ENCODE results near the gene MZF1. TPM values are rescaled to one million over a fixed set of nuclear protein-coding genes. Genes with fewer than 3 reads are reported as not detected.
A peak's percentile ranks its signal among the peaks of the same experiment; 100 is the strongest.

MZF1 gene
- total and polyA plus RNA-seq, 9 of the 15 experiments (the other 6 are each of a cell fraction or from before 2014, with no cell fraction given), result 0.31 to 29.3 (median 11.5) TPM

- no peak for TF ChIP-seq ZNF12 (CRISPR knock-in tag; IDR thresholded peaks at IDR 0.05)
- no peak for TF ChIP-seq TAL1 (IDR thresholded peaks at IDR 0.05)
- no peak for TF ChIP-seq IRF2 (CRISPR knock-in tag; IDR thresholded peaks at IDR 0.05)
- peak; percentile 78 for TF ChIP-seq MXI1 (IDR thresholded peaks at IDR 0.05; ENCODE audit: low read depth, low read length)
- no peak for TF ChIP-seq KAT8 (IDR thresholded peaks at IDR 0.05; ENCODE audit: low read depth)
- no peak for TF ChIP-seq SFPQ (IDR thresholded peaks at IDR 0.05; ENCODE audit: low read depth, low read length)
- no peak for TF ChIP-seq HDGF (IDR thresholded peaks at IDR 0.05)
- no peak for TF ChIP-seq ZNF324 (CRISPR knock-in tag; IDR thresholded peaks at IDR 0.05)
- 0 out of 2 replicates have a peak, but pooled peaks have one; percentile 12 for TF ChIP-seq ZHX1 (conservative IDR thresholded peaks at IDR 0.05; ENCODE audit: low read length)
- TF ChIP-seq KHSRP (IDR thresholded peaks at IDR 0.05), result no peak
- TF ChIP-seq CEBPZ (IDR thresholded peaks at IDR 0.05; ENCODE audit: borderline replicate concordance, low read depth, low read length), result no peak
- peak; percentile 86 for TF ChIP-seq ZNF511 (CRISPR knock-in tag; IDR thresholded peaks at IDR 0.05)
- no peak for TF ChIP-seq ZNF76 (CRISPR knock-in tag; IDR thresholded peaks at IDR 0.05; ENCODE audit: borderline replicate concordance)
- peak; percentile 91 for TF ChIP-seq THRB (CRISPR knock-in tag; conservative IDR thresholded peaks at IDR 0.05)
- no peak for TF ChIP-seq ZNF655 (CRISPR knock-in tag; IDR thresholded peaks at IDR 0.05)
- TF ChIP-seq RAD21 (CRISPR knock-in tag; conservative IDR thresholded peaks at IDR 0.05 in 1 of 2, IDR thresholded peaks at IDR 0.05 in 1 of 2), result no peak
Observed at GRCh38 chr19:58559275-58560006, 13.7 kb downstream of the MZF1 start (continued).

Measured in K562 (cell line).